Bronchial epithelial cell (primary cell): ENCODE results near the gene MYO3A. TPM values are rescaled to one million over a fixed set of nuclear protein-coding genes. Genes with fewer than 3 reads are reported as not detected.
"Not testable (repeated sequence)": the region's sequence is repeated elsewhere in the genome, so short reads cannot be mapped to it uniquely, and the experiment has no call there.

Experiments
- DNase-seq: peaks from one replicate; pipeline ENCODE4 v3.0.0-alpha.2; 2010; ENCODE audit warnings: low read depth
- FAIRE-seq: peaks from 2 replicates; lab custom pipeline; 2011; peaks lifted over from hg19 to GRCh38; lab: Jason Lieb, UNC
- H3K27me3 ChIP-seq: 2 replicates; pipeline ENCODE4 v1.5.1; 2011; ENCODE audit warnings: low read length; ENCODE audit not compliant: control insufficient read depth, insufficient read depth
- H3K36me3 ChIP-seq: 2 replicates; pipeline ENCODE4 v1.5.1; 2011; ENCODE audit warnings: low read length; ENCODE audit not compliant: control insufficient read depth, insufficient read depth
- H3K4me3 ChIP-seq: 2 replicates; pipeline ENCODE4 v1.5.1; 2011; ENCODE audit warnings: mild to moderate bottlenecking, low read depth, low read length, control low read depth
- total RNA-seq: library from RNA; depleted of rRNA; stranded (reverse); fragments of >200 nt; gene quantifications from 2 replicates; pipeline ENCODE4 v1.2.1, GENCODE V29; 2014
- TF ChIP-seq, protein P1 (sequence below): IDR thresholded peaks from 2 replicates; pipeline ENCODE4 v1.5.1; 2011; ENCODE audit warnings: mild to moderate bottlenecking, moderate library complexity, low read length, control low read depth, inconsistent platforms; ENCODE audit not compliant: insufficient read depth, severe bottlenecking

MYO3A gene
- total RNA-seq, 1 donor from 2014 or later: not detected

- TF ChIP-seq, protein P1, sequence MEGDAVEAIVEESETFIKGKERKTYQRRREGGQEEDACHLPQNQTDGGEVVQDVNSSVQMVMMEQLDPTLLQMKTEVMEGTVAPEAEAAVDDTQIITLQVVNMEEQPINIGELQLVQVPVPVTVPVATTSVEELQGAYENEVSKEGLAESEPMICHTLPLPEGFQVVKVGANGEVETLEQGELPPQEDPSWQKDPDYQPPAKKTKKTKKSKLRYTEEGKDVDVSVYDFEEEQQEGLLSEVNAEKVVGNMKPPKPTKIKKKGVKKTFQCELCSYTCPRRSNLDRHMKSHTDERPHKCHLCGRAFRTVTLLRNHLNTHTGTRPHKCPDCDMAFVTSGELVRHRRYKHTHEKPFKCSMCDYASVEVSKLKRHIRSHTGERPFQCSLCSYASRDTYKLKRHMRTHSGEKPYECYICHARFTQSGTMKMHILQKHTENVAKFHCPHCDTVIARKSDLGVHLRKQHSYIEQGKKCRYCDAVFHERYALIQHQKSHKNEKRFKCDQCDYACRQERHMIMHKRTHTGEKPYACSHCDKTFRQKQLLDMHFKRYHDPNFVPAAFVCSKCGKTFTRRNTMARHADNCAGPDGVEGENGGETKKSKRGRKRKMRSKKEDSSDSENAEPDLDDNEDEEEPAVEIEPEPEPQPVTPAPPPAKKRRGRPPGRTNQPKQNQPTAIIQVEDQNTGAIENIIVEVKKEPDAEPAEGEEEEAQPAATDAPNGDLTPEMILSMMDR: no peak
- Histone ChIP-seq H3K4me3 (no peak overlapping the region), H3K36me3 (no peaks in the 10 kb centered on the region), H3K27me3 (no peaks in the 10 kb centered on the region)
- FAIRE-seq: no peak
- no peak for DNase-seq
Observed at GRCh38 chr10:26087666-26088065, 153.6 kb downstream of the MYO3A start.

- Histone ChIP-seq H3K27me3 (no peaks in the 10 kb centered on the region), H3K4me3 (no peak overlapping the region), H3K36me3 (no peaks in the 10 kb centered on the region)
- no peak for DNase-seq
- no peak for FAIRE-seq
- TF ChIP-seq, protein P1: no peak
Observed at GRCh38 chr10:26090026-26090425, 156.0 kb downstream of the MYO3A start.

GRCh38 chr10:26090762-26091161 lies 156.7 kb downstream of the MYO3A start:
- Histone ChIP-seq H3K36me3 (no peaks in the 10 kb centered on the region), H3K27me3 (no peaks in the 10 kb centered on the region), H3K4me3 (no peak overlapping the region)
- FAIRE-seq (no peak), DNase-seq (no peak)
- TF ChIP-seq, protein P1: no peak

DNA sequence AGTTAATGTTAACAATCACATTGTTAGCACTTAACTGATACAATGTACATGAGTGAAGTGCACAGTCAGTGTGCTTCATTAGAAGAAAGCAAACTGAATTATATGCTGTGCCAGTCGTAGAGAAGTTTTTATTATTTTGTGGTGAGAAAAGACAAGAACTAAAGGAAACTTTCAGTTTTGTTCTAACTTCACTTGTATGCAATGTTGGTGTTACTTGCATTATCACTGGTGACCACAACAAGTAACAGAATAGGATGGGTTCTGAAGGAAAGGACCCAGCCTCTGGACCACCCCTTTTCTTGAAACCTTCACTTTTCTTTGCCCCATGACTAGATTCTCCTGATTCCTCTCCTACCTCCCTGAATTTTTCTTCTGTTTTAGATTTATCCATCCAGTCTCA lies 159.2 kb downstream of the MYO3A start:
- DNase-seq (no peak), FAIRE-seq (no peak)
- TF ChIP-seq, protein P1: no peak
- H3K36me3 ChIP-seq: no peaks in the 10 kb centered on the region
- H3K27me3 ChIP-seq: no peaks in the 10 kb centered on the region
- H3K4me3 ChIP-seq: no peak overlapping the region

- no peak for FAIRE-seq
- Histone ChIP-seq H3K4me3 (no peak overlapping the region), H3K36me3 (no peaks in the 10 kb centered on the region), H3K27me3 (no peaks in the 10 kb centered on the region)
- no peak for DNase-seq
- TF ChIP-seq, protein P1: no peak
Observed at GRCh38 chr10:26095781-26096180, 161.8 kb downstream of the MYO3A start.

DNA sequence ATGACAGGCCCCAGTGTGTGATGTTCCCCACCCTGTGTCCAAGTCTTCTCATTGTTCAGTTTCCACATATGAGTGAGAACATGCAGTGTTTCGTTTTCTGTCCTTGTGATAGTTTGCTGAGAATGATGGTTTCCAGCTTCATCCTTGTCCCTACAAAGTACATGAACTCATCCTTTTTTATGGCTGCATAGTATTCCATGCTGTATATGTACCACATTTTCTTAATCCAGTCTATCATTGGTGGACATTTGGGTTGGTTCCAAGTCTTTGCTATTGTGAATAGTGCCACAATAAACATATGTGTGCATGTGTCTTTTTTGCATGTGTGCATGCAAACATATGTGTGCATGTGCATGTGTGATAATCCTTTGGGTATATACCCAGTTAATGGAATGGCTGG lies 163.5 kb downstream of the MYO3A start:
- DNase-seq, H3K4me3 ChIP-seq, H3K27me3 ChIP-seq, FAIRE-seq, H3K36me3 ChIP-seq: not testable (repeated sequence)
